Activated CD8-positive, alpha-beta memory T cell treated with anti-CD3 and anti-CD28 coated beads, Interleukin-2, amount 50 U/mL, for 24 hours (primary cell): ENCODE measurements around the gene TRAF5.

Experiments
- DNase-seq: peaks from one replicate; pipeline ENCODE4 v3.0.0-alpha.2; 2020; ENCODE audit errors: extremely low read depth

Gene TRAF5

GRCh38 chr1:211328084-211328694, 1.6 kb downstream of the TRAF5 start:
- DNase-seq: no peak

DNA sequence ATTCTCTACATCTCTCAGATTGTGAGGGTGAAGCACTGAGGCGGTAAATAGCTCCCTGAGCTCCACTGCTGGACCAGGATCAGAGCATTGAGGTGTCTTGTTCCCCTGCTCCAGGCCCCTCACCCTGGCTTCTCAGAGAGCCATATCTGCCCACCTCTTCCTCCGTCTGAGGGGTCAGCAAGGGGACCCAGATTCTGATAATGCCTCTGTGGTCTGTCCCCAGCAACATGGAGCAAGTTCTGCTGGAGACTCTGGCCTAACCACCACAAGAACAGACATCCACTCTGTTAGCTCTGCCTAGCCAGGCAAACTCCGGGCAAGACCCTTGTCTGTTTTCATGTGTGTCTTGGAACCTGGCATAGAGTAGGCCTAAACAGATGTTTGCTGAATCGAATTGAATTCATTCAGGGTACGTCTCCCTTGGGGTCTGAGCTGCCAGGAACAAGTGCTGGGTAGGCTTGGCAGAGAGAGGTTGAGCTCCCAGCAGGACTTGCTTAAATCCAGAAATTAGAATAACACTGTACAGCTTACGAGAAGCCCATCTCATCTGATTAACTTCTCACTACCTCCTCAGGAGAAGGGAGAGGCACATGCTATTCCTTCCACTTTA, 2.3 kb downstream of the TRAF5 start:
- no peak for DNase-seq

- DNase-seq: no peak
Measured at GRCh38 chr1:211329764-211330201, 3.1 kb downstream of the TRAF5 start.

DNA sequence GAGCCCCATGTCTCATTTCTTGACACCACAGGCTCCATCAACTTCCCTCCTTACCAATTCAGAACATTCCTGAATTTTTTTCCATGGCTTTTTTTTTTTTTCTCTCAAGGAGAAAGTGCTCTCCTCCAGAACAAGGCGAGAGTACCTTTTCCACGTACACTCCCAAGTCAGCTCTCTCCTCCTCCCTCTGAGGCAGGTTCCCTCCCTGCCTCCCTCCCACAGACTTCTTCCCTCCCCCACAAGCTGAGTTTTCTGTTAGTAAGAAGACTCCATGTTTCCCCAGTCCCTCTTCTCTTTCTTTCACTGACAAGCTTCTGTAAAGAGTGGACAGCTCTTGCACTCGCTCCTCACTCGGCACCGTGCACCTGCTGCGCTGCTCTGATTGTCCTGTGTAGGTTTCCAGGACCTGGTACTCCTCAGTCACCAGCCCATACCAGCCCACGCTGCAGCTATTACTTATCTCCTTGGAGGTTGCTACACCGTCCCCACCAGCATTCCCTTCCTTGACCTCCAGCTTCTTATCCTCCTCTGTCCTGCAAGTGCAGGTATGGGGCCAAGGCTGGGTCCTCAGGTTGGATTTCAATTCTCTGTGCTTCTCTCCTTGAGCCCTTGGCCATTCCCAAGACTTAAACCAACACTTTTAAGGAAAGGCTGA, 3.8 kb downstream of the TRAF5 start:
- no peak for DNase-seq

DNA sequence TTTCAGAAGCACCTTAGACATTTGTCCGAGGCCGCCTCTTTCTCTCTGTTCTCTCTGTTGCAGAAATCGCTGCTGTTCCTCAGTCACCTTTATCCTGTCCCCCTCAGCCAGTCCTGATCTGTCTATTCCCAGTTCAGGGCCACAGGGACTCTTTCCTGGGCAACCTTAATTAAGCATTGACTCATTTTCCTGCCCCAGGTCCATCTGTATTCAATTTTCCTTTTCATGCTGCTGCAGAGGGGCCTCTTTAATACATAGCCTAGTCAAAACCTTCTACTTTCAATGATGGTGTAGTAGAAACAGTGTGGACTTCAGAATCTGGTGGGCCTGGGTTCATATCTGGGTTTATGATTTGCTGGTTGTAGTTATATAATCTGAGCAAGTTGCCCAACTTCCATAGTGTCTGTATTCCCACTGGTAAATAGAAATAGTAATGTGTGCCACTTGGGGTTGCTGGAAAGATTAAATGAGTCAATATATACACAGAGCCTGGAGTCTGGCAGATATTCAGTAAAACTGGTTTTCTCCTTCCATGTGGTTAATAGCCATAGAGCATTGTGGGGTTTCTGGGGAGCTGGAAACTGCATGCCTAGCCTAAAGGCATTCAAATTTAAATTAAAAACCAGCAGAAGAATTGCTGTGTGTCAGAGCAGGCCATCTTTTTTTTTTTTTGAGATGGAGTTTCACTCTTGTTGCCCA, 4.5 kb downstream of the TRAF5 start:
- DNase-seq: no peak

DNA sequence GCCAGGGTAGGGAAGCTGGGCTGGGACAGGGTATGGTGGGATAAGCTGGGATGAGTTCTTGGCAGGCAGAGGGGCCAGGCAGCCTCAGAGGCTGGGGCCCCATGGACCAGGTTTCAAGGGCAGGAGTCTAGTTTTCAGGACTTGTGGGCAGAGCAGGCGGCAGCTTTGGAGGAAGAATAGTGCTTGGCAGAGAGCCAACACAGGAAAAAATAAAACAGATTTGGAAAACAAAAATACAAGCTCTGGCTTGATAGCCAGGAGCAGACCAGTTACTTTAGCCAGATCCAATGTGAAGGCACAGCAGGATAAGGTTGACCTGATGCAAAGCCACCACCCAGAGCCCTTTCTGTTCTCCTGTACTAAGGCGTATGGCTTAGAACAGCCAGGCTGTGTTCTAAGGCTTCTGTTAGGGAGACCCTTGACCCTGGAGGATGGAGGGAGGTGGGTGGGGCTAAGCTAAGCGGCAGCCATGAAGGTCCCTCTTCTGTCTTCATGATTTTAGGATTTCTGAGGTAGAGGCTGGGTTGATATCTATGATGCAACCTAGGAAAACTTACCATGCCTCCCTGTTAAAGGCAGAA, 5.5 kb downstream of the TRAF5 start:
- DNase-seq: no peak

GRCh38 chr1:211332830-211333229, 6.2 kb downstream of the TRAF5 start:
- no peak for DNase-seq

- no peak for DNase-seq
Measured at GRCh38 chr1:211333906-211334305, 7.3 kb downstream of the TRAF5 start.

DNA sequence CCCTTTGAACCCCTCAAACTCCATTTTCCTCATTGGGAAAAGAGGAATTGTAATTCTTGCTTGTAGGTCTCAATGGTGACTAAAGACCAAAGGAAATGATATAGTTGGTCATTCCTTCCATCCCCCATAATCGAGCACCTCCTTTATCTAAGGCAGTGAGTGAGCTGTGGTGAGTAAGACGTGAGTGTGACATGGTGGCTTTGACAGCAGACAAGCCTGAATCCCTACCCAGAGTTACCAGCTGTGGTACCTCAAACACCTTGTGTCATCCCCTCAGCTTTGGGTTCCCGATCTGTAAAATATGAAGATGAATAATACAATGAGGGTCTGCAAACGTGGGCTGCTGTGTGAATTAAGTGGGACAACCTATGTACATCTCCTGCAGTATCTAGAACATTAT, 8.4 kb downstream of the TRAF5 start:
- no peak for DNase-seq

- no peak for DNase-seq
Measured at GRCh38 chr1:211335522-211336157, 9.0 kb downstream of the TRAF5 start.

- DNase-seq: no peak
Measured at GRCh38 chr1:211336161-211336560, 9.5 kb downstream of the TRAF5 start.

- no peak for DNase-seq
Measured at GRCh38 chr1:211336775-211337174, 10.1 kb downstream of the TRAF5 start.

- DNase-seq: no peak
Measured at GRCh38 chr1:211337430-211338223, 11.0 kb downstream of the TRAF5 start.

DNA sequence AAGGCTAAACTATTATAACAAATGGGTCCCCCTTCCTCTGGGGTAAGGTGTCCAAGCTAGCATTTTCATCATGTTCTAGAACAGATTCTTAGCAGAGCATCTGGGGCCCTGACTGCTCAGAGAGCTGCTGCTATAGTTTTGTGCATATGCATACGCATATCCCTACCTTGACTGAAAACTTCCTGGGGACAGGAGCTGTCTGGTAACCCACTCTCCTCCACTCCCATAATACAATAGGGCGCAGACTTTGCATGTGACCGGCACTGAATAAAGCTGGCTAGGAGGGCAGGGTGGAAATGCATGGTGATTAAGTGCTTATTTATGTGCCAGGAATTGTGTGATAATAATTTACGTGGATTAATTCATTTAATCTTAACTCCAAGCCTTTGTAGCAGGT, 11.6 kb downstream of the TRAF5 start:
- no peak for DNase-seq

GRCh38 chr1:211339631-211340041, 13.0 kb downstream of the TRAF5 start:
- DNase-seq: no peak

- no peak for DNase-seq
Measured at GRCh38 chr1:211340622-211341507, 14.2 kb downstream of the TRAF5 start.

GRCh38 chr1:211341999-211342398, 15.4 kb downstream of the TRAF5 start:
- no peak for DNase-seq

DNA sequence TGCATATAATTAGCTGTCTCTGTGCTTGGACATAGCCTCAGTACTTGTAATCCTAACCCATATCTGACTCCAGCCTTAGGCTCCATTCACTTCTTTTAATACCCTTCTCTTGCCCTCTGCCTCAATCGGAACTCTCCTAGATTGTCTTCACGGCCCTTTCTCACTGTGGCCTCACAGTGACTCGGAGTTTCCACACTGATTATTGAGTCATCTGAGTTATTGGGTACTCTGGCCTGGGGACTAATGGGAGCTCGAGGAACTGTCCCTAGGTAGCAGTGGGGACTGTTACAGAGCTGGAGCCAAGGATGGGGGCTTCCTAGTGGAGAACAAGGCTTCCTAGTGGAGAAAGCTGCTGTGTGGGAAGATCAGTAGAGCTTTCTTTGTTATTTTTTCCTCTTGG, 17.0 kb downstream of the TRAF5 start:
- DNase-seq: no peak

DNA sequence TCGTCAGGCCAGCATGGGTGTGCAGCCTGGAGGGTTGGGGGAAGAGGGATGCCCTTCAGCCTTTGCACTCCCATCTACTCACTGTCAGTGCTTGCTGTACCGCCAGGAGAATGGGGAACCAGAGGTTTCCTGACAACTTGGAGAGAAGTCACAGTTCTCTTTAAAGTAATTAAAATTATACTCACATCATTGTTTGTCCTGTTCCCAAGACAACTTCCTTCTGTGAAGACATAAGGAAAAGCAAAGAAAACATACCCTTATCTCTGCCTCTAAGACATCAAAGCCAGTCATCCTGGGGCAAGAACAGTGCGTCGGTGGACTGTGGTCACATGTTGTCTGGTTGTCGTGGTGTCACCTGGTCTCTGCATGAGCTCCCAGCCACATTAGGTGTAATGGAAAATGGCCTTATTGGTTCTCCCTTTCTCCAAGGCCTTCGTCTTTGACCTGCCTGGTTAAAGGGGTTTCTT, 17.6 kb downstream of the TRAF5 start:
- no peak for DNase-seq

- no peak for DNase-seq
Measured at GRCh38 chr1:211345719-211346118, 19.1 kb downstream of the TRAF5 start.
